ENCODE results near the gene MMP3.

The MMP3 gene

DNA sequence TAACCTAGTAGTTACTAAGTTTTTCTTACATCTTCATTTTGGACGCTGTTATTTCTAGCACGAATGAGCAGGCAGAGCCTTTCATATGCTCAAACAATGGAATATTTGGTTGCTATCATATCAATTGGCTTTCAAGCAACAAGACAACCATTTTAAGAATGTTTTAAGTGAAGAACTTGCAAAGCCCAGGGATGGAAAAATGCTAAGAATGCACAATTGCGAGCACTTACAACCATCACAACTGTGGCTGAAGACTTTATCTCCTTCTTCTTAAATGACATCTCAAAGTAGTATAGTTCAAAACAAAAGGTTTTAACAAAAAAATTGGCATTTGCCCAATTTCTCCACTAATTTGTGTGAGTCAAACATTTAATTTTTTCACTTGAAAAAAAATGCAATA lies 37.1 kb downstream of the MMP3 start:
- no peak overlapping the region for H3K4me3 Mint-ChIP-seq
- H3K4me1 Mint-ChIP-seq = no peaks in the 10 kb centered on the region
- H3K9me3 Mint-ChIP-seq = peaks cover 11% of the 10 kb centered on the region
- no peak for DNase-seq
- no peak for TF ChIP-seq CTCF (IDR thresholded peaks at IDR 0.05)
- no peak overlapping the region for H3K27ac Mint-ChIP-seq
- H3K27me3 Mint-ChIP-seq (ENCODE audit: low read depth, poor library complexity) = peaks cover 3% of the 10 kb centered on the region
- H3K36me3 Mint-ChIP-seq (ENCODE audit: low read depth) = no peaks in the 10 kb centered on the region

- DNase-seq = no peak
- no peak for TF ChIP-seq CTCF (IDR thresholded peaks at IDR 0.05)
- H3K4me3 Mint-ChIP-seq = no peak overlapping the region
- peaks cover 3% of the 10 kb centered on the region for H3K27me3 Mint-ChIP-seq (ENCODE audit: low read depth, poor library complexity)
- H3K27ac Mint-ChIP-seq = no peak overlapping the region
- peaks cover under 1% of the 10 kb centered on the region for H3K9me3 Mint-ChIP-seq
- no peaks in the 10 kb centered on the region for H3K4me1 Mint-ChIP-seq
- no peaks in the 10 kb centered on the region for H3K36me3 Mint-ChIP-seq (ENCODE audit: low read depth)
Measured at GRCh38 chr11:102802341-102802740, 41.1 kb downstream of the MMP3 start.

- Mint-ChIP-seq H3K27ac (no peak overlapping the region), H3K4me3 (no peak overlapping the region), H3K4me1 (no peaks in the 10 kb centered on the region), H3K9me3 (no peaks in the 10 kb centered on the region), H3K27me3 (ENCODE audit: low read depth, poor library complexity) (peaks cover 3% of the 10 kb centered on the region), H3K36me3 (ENCODE audit: low read depth) (no peaks in the 10 kb centered on the region)
- no peak for DNase-seq
- TF ChIP-seq CTCF (IDR thresholded peaks at IDR 0.05) = no peak
Measured at GRCh38 chr11:102800767-102801166, 42.6 kb downstream of the MMP3 start.

DNA sequence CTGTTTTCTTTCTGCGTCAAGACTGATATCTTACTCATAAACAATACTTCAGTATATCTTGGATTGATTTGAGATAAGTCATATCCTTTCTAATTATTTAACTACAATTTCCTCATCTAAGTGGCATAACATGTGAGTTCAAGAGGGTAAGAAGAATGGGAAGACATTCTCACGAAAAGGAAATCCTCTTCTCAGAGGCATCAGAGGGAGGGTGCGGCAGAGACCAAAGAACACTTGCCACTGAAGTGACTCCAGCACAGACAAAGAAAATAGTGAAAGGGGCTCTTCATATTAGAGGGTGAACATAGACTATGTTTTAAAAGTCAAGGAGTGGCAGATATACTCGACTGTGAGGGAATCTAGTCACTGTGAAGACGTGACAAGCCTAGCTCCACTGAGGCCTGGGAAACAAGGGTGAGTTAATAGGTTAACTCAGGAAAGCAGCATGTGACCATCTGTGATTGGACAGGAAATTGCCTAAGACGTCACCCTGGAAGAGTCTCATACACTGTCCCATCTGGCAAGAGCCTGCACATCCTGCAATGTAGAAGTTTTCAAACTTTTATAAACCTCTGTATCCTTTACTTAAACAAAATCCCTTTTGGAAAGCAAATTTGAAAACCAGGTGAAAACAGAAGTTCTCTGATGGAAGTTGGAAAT lies 43.6 kb downstream of the MMP3 start:
- Mint-ChIP-seq H3K9me3 (no peaks in the 10 kb centered on the region), H3K27ac (no peak overlapping the region), H3K27me3 (ENCODE audit: low read depth, poor library complexity) (peaks cover 3% of the 10 kb centered on the region), H3K36me3 (ENCODE audit: low read depth) (no peaks in the 10 kb centered on the region), H3K4me3 (no peak overlapping the region), H3K4me1 (no peaks in the 10 kb centered on the region)
- no peak for TF ChIP-seq CTCF (IDR thresholded peaks at IDR 0.05)
- DNase-seq = no peak

- H3K9me3 Mint-ChIP-seq = no peaks in the 10 kb centered on the region
- H3K27me3 Mint-ChIP-seq (ENCODE audit: low read depth, poor library complexity) = no peaks in the 10 kb centered on the region
- no peak within 1 kb of the TSS for H3K4me3 Mint-ChIP-seq
- no peaks in the 10 kb centered on the region for H3K36me3 Mint-ChIP-seq (ENCODE audit: low read depth)
- H3K27ac Mint-ChIP-seq = no peak within 1 kb of the TSS
- no peak for DNase-seq
- TF ChIP-seq CTCF (IDR thresholded peaks at IDR 0.05) = no peak
- H3K4me1 Mint-ChIP-seq = no peaks in the 10 kb centered on the region
Measured at GRCh38 chr11:102798012-102798746, 45.2 kb downstream of the MMP3 start, which contains the start of gene MMP1. Gene MMP1, minus strand, starts transcription at chr11:102798160. Its CDS starts 68 bp downstream, at chr11:102798092.

All from nephron progenitor cell (in vitro differentiated cells).